IPS-20b (cell line): ENCODE data around the gene SELENOP.
"Not testable (repeated sequence)": the region's sequence is repeated elsewhere in the genome, so short reads cannot be mapped to it uniquely, and the experiment has no call there.

Experiments
- H3K27ac ChIP-seq: one replicate; pipeline ENCODE4 v1.5.1; 2013; ENCODE audit warnings: low read length
- H3K27me3 ChIP-seq: 2 replicates; pipeline ENCODE4 v1.6.1; 2013; ENCODE audit warnings: mild to moderate bottlenecking, low read length, inconsistent platforms; ENCODE audit not compliant: insufficient read depth
- H3K36me3 ChIP-seq: 2 replicates; pipeline ENCODE4 v1.6.1; 2013; ENCODE audit warnings: low read depth, mild to moderate bottlenecking, inconsistent platforms, low read length, moderate library complexity; ENCODE audit not compliant: insufficient read depth
- H3K4me1 ChIP-seq: 2 replicates; pipeline ENCODE4 v1.6.1; 2013; ENCODE audit warnings: mild to moderate bottlenecking, control low read depth, inconsistent platforms, low read length, moderate library complexity; ENCODE audit not compliant: insufficient read depth
- H3K4me3 ChIP-seq: 2 replicates; pipeline ENCODE4 v1.5.1; 2013; ENCODE audit warnings: mild to moderate bottlenecking, low read length, inconsistent platforms
- H3K9ac ChIP-seq: 2 replicates; pipeline ENCODE4 v1.6.1; 2013; ENCODE audit warnings: low read depth, mild to moderate bottlenecking, inconsistent platforms, low read length, moderate library complexity
- H3K9me3 ChIP-seq: 2 replicates; pipeline ENCODE4 v1.6.1; 2013; ENCODE audit warnings: mild to moderate bottlenecking, low read depth, low read length, inconsistent platforms; ENCODE audit not compliant: insufficient read depth

SELENOP gene

DNA sequence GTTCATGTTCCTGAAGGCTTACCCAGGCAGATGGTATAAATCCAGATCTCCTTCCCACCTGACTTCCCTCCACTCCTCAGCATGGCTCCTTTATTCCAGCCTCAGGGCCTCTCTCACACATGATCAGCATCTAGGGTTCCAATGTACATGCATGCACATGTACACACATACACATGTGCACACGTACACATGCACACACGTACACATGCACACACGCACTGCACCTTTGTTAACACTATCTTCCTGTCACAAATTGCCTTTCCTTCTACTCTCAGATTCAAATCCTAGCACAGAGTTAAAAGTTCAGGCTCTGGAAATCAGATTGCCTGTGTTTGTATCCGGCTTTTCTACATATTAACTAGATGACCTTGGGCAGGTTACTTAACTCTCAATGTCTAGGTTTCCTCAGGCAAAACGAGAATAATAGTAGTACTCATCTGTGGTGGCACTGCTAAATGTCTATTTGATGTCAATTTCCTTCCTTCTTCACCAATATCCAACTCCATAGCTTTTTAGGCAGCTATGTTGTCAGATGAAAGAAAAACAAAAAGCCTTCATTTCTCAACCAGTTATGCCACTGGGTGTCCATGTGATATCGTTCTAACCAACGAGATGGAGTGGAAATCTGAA, 12.8 kb upstream of the SELENOP start:
- Histone ChIP-seq H3K27me3 (no peaks in the 10 kb centered on the region), H3K9ac (no peak overlapping the region), H3K4me1 (no peaks in the 10 kb centered on the region), H3K36me3 (no peaks in the 10 kb centered on the region), H3K4me3 (no peak overlapping the region), H3K27ac (no peak overlapping the region), H3K9me3 (no peaks in the 10 kb centered on the region)

DNA sequence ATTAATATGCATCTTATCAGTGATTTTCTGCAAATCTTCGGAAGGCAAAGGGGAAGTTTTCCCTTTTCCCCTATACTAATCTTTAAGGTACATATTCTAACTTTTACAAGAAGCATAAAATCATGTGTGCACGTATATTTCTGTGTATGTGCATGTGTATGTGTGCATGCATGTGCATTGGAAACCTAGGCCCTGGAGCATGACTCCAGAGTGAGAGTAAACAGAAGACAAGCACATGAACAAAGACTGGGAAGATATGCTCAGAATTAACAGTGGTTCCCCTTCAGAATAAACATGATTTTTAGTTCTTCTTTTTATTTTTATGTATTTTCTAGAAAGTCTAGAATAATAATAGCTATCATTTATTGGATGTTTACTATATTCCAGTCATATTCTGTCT, 10.9 kb upstream of the SELENOP start:
- Histone ChIP-seq H3K36me3 (no peaks in the 10 kb centered on the region), H3K27ac (no peak overlapping the region), H3K4me3 (no peak overlapping the region), H3K4me1 (no peaks in the 10 kb centered on the region), H3K9me3 (no peaks in the 10 kb centered on the region), H3K27me3 (no peaks in the 10 kb centered on the region), H3K9ac (no peak overlapping the region)

- no peaks in the 10 kb centered on the region for H3K27me3 ChIP-seq
- no peaks in the 10 kb centered on the region; the same call in 1 of the 2 replicates for H3K4me1 ChIP-seq
- H3K9ac ChIP-seq, result no peak overlapping the region
- H3K9me3 ChIP-seq, result no peaks in the 10 kb centered on the region
- no peak overlapping the region for H3K4me3 ChIP-seq
- H3K27ac ChIP-seq, result no peak overlapping the region
- H3K36me3 ChIP-seq, result no peaks in the 10 kb centered on the region
Observed at GRCh38 chr5:42819745-42820144, 8.1 kb upstream of the SELENOP start.

GRCh38 chr5:42816546-42816945, 4.9 kb upstream of the SELENOP start:
- not testable (repeated sequence) for H3K36me3 ChIP-seq, H3K4me3 ChIP-seq, H3K9ac ChIP-seq, H3K9me3 ChIP-seq, H3K27ac ChIP-seq, H3K27me3 ChIP-seq
- peaks cover 13% of the 10 kb centered on the region for H3K4me1 ChIP-seq

DNA sequence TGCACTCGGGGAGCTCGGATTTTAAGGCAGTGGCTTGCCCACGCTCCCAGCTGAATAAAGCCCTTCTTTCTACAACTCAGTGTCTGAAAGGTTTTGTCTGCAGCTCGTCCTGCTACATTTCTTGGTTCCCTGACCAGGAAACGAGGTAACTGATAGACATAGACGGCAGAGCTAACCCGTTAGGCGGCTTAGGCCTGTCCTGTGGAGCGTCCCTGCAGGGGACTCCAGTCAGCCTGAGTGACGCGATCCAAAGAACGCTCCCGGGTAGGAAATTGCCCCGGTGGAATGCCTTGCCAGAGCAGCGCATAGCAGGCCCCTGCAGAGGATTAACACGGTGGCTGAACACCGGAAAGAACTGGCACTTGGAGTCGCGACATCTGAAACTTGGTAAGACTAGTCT, 1.8 kb upstream of the SELENOP start:
- Histone ChIP-seq H3K9me3 (no peaks in the 10 kb centered on the region), H3K27ac (no peak overlapping the region), H3K27me3 (no peaks in the 10 kb centered on the region; the same call in 1 of the 2 replicates), H3K4me3 (peak overlapping the region; percentile 33; the same call in 1 of the 2 replicates), H3K36me3 (no peaks in the 10 kb centered on the region), H3K9ac (peak overlapping the region; percentile 30; the same call in 1 of the 2 replicates), H3K4me1 (peaks cover 21% of the 10 kb centered on the region)

GRCh38 chr5:42812620-42813019, 928 bp upstream of the SELENOP start:
- Histone ChIP-seq H3K9me3 (no peaks in the 10 kb centered on the region), H3K4me3 (0 out of 2 replicates have a peak overlapping the region, but pooled peaks have one; percentile 0), H3K36me3 (no peaks in the 10 kb centered on the region), H3K4me1 (peaks cover 21% of the 10 kb centered on the region), H3K27ac (no peak overlapping the region), H3K27me3 (no peaks in the 10 kb centered on the region; the same call in 1 of the 2 replicates), H3K9ac (no peak overlapping the region)

DNA sequence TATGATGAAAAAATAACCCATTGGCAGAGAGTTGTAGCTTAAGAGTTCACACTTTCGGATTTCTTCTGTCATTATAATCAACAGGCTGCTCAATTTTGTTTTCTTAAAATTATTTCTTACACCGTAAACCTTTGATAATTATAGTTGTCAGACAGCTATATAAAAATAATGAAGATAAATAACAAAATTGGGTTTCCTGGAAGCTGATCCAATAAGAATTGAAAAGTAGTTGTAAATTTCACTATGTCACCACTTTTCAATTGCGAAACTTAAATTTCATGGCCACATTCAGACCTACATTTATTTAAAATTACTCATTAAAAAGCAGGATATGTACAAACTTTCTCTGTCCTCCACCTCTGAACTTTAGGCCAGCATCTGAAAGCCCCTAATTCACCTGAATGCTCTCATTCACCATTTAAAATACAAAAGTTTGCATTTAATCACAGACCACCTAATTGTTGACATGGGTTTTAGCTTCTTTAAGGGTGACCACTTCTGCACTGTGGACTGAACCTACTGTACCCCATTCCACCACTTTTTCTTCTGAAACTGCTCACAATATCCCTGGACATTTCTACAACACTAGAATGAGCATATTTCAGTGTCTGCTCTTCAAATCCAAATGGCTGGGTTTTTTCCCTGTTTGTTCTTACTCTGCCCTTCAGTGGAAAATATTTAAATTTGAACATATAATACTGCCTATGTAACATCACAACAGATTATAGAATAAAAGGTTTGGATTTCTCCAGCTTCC, 680 bp downstream of the SELENOP start:
- no peaks in the 10 kb centered on the region; the same call in 1 of the 2 replicates for H3K27me3 ChIP-seq
- peak overlapping the region; percentile 81 for H3K9ac ChIP-seq
- peaks cover 21% of the 10 kb centered on the region for H3K4me1 ChIP-seq
- no peak overlapping the region for H3K27ac ChIP-seq
- peak overlapping the region; percentile 69 for H3K4me3 ChIP-seq
- H3K9me3 ChIP-seq, result no peaks in the 10 kb centered on the region
- peaks cover 15% of the 10 kb centered on the region for H3K36me3 ChIP-seq

GRCh38 chr5:42808888-42809611, 2.6 kb downstream of the SELENOP start:
- H3K9ac ChIP-seq, result no peak overlapping the region
- H3K4me1 ChIP-seq, result peaks cover 21% of the 10 kb centered on the region
- H3K36me3 ChIP-seq, result peaks cover 25% of the 10 kb centered on the region
- H3K9me3 ChIP-seq, result no peaks in the 10 kb centered on the region
- no peak overlapping the region for H3K4me3 ChIP-seq
- H3K27ac ChIP-seq, result no peak overlapping the region
- H3K27me3 ChIP-seq, result no peaks in the 10 kb centered on the region; the same call in 1 of the 2 replicates

DNA sequence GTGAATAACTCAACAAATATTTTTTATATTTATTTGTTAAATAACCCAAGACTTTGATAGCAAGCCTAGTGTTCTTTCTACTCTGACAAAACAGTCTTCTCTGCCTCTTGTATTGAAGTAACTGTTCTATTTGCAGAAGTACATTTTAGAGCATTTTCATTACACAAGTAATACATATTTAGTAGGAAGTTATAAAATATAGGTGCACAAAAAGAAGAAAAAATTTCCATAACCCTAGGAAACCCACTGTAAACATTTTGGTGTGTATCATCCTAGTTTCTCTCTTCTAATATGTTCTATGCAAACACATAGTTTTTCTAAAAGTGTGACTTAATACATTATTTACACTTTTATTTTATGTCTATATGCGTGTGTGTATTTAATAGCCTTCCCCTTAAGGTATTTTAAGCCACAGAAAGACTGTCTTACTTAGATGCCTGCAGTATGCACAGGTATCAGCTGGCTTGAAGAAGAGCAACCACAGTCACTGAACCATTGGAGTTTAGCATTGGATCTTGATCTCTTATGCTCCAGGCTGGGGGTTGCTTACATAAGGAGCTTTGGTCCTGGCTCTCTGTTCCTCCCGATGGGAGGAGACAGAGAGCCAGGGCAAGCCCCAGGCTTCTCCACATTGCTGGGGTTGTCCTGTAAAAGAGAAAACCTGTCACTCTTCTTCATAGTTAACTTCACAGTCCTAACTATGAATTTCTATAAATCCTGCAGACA, 3.8 kb downstream of the SELENOP start:
- H3K9ac ChIP-seq, result no peak overlapping the region
- peaks cover 29% of the 10 kb centered on the region for H3K36me3 ChIP-seq
- H3K27me3 ChIP-seq, result no peaks in the 10 kb centered on the region; the same call in 1 of the 2 replicates
- H3K27ac ChIP-seq, result no peak overlapping the region
- peaks cover 15% of the 10 kb centered on the region for H3K4me1 ChIP-seq
- H3K9me3 ChIP-seq, result no peaks in the 10 kb centered on the region
- no peak overlapping the region for H3K4me3 ChIP-seq

- no peak overlapping the region for H3K4me3 ChIP-seq
- peaks cover 29% of the 10 kb centered on the region for H3K36me3 ChIP-seq
- H3K27me3 ChIP-seq, result no peaks in the 10 kb centered on the region
- no peak overlapping the region for H3K27ac ChIP-seq
- H3K4me1 ChIP-seq, result peaks cover 8% of the 10 kb centered on the region; the same call in 1 of the 2 replicates
- no peak overlapping the region for H3K9ac ChIP-seq
- no peaks in the 10 kb centered on the region for H3K9me3 ChIP-seq
Observed at GRCh38 chr5:42806701-42807262, 4.9 kb downstream of the SELENOP start.
